ENCODE data around the gene MYO7B. TPM values are rescaled to one million over a fixed set of nuclear protein-coding genes. Genes with fewer than 3 reads are reported as not detected.

MYO7B gene
- total and polyA plus RNA-seq, 7 donors = 0.28 to 0.61 (median 0.49) TPM

DNA sequence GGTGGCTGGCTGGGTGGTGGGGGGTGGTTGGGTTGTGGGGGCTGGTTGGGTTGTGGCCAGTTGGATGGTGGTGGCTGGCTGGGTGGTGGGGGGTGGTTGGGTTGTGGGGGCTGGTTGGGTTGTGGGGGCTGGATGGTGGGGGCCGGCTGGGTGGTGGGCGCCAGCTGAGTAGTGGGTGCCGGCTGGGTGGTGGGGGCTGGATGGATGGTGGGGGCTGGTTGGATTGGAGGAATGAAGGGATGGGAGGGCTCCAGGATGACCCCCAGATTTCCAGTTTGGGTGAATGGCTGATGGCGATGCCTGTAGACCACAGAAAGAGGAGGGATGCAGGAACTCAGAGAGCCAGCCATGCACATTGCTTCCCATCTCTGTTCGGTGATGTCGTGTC is 83.7 kb downstream of the MYO7B start:
- Histone ChIP-seq H3K27me3 (ENCODE audit: insufficient read depth in 3 of 3, low read length in 2 of 3) (no peaks in the 10 kb centered on the region), H3K27ac (no peak overlapping the region), H3K4me1 (no peaks in the 10 kb centered on the region), H3K4me3 (no peak overlapping the region), H3K36me3 (ENCODE audit: insufficient read depth in 1 of 2, low read depth in 1 of 2) (no peaks in the 10 kb centered on the region), H3K9me3 (no peaks in the 10 kb centered on the region)
- intact Hi-C loops (cut with DNase I) = no loop called here
- no peak for ATAC-seq
- TF ChIP-seq, protein P1, sequence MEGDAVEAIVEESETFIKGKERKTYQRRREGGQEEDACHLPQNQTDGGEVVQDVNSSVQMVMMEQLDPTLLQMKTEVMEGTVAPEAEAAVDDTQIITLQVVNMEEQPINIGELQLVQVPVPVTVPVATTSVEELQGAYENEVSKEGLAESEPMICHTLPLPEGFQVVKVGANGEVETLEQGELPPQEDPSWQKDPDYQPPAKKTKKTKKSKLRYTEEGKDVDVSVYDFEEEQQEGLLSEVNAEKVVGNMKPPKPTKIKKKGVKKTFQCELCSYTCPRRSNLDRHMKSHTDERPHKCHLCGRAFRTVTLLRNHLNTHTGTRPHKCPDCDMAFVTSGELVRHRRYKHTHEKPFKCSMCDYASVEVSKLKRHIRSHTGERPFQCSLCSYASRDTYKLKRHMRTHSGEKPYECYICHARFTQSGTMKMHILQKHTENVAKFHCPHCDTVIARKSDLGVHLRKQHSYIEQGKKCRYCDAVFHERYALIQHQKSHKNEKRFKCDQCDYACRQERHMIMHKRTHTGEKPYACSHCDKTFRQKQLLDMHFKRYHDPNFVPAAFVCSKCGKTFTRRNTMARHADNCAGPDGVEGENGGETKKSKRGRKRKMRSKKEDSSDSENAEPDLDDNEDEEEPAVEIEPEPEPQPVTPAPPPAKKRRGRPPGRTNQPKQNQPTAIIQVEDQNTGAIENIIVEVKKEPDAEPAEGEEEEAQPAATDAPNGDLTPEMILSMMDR (IDR thresholded peaks at IDR 0.05) = no peak
- 96 to 97% (median 97%) methylated on average over 3 to 6 of the region's 6 CpGs for WGBS, 3 donors
- DNase-seq = no peak

DNA sequence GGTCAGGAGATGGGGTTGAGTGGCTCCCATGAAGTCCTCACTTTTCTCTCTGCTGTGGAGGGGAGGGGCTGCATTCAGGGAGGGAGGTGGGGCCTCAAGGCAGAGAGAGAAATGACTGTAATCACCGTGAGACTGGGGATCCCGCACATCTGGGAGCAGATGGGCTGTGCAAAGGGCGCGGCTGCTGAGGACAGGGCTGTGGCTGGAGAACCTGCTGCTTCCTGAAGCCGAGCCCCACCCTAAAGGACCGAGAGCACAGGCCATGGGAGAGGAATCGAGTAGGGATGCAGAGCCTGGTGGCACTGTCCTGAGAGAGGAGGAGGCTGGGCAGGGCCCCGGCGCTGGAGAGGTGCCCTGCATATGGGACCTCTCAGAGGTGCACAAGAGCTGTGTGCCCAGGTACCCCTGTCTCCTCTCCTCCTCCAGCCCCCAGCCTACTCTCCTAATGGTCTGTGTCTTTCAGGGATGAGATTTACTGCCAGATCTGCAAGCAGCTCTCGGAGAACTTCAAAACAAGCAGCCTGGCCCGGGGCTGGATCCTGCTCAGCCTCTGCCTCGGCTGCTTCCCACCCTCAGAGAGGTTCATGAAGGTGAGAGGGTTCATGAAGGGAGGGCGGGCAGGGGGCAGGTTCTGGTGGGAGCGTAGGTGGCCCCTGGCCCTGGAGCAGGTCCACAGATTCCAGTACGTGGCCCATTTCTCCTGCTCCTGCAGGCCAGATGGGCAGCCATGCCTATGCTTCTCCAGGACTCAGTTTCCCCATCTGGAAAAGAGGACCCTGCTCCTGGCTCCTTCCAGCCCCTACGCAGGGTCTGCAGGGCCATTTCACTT is 84.6 kb downstream of the MYO7B start:
- intact Hi-C loops (cut with DNase I) = no loop called here
- Histone ChIP-seq H3K9me3 (no peaks in the 10 kb centered on the region), H3K4me1 (no peaks in the 10 kb centered on the region), H3K36me3 (ENCODE audit: insufficient read depth in 1 of 2, low read depth in 1 of 2) (no peaks in the 10 kb centered on the region), H3K27ac (no peak overlapping the region), H3K4me3 (no peak overlapping the region), H3K27me3 (ENCODE audit: insufficient read depth in 3 of 3, low read length in 2 of 3) (no peaks in the 10 kb centered on the region)
- no peak for DNase-seq
- TF ChIP-seq, protein P1 (IDR thresholded peaks at IDR 0.05) = no peak
- WGBS, 3 donors = 73 to 76% (median 75%) methylated on average over 16 of the region's 16 CpGs
- ATAC-seq = no peak

DNA sequence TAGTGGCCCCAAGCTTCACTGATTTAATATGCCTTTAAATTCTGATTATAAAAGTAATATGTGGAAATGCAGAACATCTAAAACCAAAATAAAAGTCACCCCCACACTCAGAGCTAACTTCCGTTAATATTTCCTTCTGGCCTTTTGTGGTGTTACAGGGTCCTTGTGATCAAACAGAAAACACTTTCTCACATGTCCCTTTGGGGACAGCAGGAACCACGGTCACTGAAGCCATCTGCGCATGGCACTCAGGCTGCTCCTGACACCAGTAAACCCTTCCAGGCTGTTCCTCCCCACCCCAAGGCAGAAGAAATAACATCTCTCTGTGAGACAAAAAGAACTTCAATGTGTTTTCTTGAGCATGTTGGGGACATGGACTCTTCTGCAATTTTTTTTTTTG is 85.4 kb downstream of the MYO7B start:
- Histone ChIP-seq H3K9me3 (no peaks in the 10 kb centered on the region), H3K36me3 (ENCODE audit: insufficient read depth in 1 of 2, low read depth in 1 of 2) (no peaks in the 10 kb centered on the region), H3K27me3 (ENCODE audit: insufficient read depth in 3 of 3, low read length in 2 of 3) (no peaks in the 10 kb centered on the region), H3K4me1 (no peaks in the 10 kb centered on the region), H3K4me3 (no peak overlapping the region), H3K27ac (no peak overlapping the region)
- intact Hi-C loops (cut with DNase I) = no loop called here
- DNase-seq (no peak), ATAC-seq (no peak)
- TF ChIP-seq, protein P1 (IDR thresholded peaks at IDR 0.05) = no peak
- WGBS, 3 donors = 63 to 79% (median 74%) methylated on average over 3 of the region's 3 CpGs

DNA sequence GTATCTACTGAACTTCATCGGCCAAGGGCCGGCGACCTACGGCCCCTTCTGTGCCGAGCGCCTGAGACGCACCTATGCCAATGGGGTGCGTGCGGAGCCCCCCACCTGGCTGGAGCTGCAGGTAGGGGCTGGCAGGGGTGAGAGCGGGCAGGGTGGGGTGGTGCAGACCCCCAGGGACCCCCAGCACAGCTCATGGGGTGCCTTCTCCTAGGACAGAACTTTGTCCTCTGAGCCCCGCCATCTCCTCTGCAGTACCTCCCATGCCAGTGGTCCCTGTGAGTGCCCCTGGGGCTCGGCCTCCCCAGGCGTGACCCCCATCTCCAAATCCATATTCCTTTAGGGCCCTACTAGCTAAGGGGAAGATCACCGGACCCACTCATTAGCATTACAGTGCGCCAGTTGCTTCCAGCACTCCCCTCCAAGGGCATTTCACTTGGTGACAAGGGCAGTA is 86.5 kb downstream of the MYO7B start:
- Histone ChIP-seq H3K9me3 (no peaks in the 10 kb centered on the region), H3K36me3 (ENCODE audit: insufficient read depth in 1 of 2, low read depth in 1 of 2) (no peaks in the 10 kb centered on the region), H3K4me3 (no peak overlapping the region), H3K27ac (no peak overlapping the region), H3K4me1 (no peaks in the 10 kb centered on the region), H3K27me3 (ENCODE audit: insufficient read depth in 3 of 3, low read length in 2 of 3) (no peaks in the 10 kb centered on the region)
- 96 to 98% (median 97%) methylated on average over 15 of the region's 15 CpGs for WGBS, 3 donors
- intact Hi-C loops (cut with DNase I) = no loop called here
- DNase-seq (no peak), ATAC-seq (no peak)
- TF ChIP-seq, protein P1 (IDR thresholded peaks at IDR 0.05) = no peak

Data from psoas muscle (tissue), 8 donors.